Measurements from ENCODE around the gene GID8.

GID8 gene

GRCh38 chr20:62933966-62934365 lies 4.0 kb upstream of the GID8 start:
- no peak for TF ChIP-seq TAF1 (IDR thresholded peaks at IDR 0.05; ENCODE audit: borderline replicate concordance, insufficient read depth, low read length)
- no peak for TF ChIP-seq POLR2AphosphoS5 (IDR thresholded peaks at IDR 0.05; ENCODE audit: low read depth, low read length)
- no peak for TF ChIP-seq REST (IDR thresholded peaks at IDR 0.05; ENCODE audit: insufficient read depth in 1 of 2, low read depth in 2 of 2, low read length in 2 of 2)
- no peak for TF ChIP-seq SIN3A (IDR thresholded peaks at IDR 0.05; ENCODE audit: borderline replicate concordance, insufficient read depth, low read length)
- TF ChIP-seq FOXP2 (optimal IDR thresholded peaks at IDR 0.05; ENCODE audit: borderline replicate concordance, extremely low read depth, extremely low read length, insufficient read depth), result no peak

- no peak for TF ChIP-seq POLR2AphosphoS5 (IDR thresholded peaks at IDR 0.05; ENCODE audit: low read depth, low read length)
- no peak for TF ChIP-seq REST (IDR thresholded peaks at IDR 0.05; ENCODE audit: insufficient read depth in 1 of 2, low read depth in 2 of 2, low read length in 2 of 2)
- TF ChIP-seq TAF1 (IDR thresholded peaks at IDR 0.05; ENCODE audit: borderline replicate concordance, insufficient read depth, low read length), result no peak
- TF ChIP-seq FOXP2 (optimal IDR thresholded peaks at IDR 0.05; ENCODE audit: borderline replicate concordance, extremely low read depth, extremely low read length, insufficient read depth), result no peak
- TF ChIP-seq SIN3A (IDR thresholded peaks at IDR 0.05; ENCODE audit: borderline replicate concordance, insufficient read depth, low read length), result no peak
These were observed 2.6 kb upstream of the GID8 start for GRCh38 chr20:62935204-62935967.

GRCh38 chr20:62935968-62936585 lies 1.9 kb upstream of the GID8 start:
- TF ChIP-seq TAF1 (IDR thresholded peaks at IDR 0.05; ENCODE audit: borderline replicate concordance, insufficient read depth, low read length), result no peak
- no peak for TF ChIP-seq REST (IDR thresholded peaks at IDR 0.05; ENCODE audit: insufficient read depth in 1 of 2, low read depth in 2 of 2, low read length in 2 of 2)
- TF ChIP-seq POLR2AphosphoS5 (IDR thresholded peaks at IDR 0.05; ENCODE audit: low read depth, low read length), result no peak
- no peak for TF ChIP-seq SIN3A (IDR thresholded peaks at IDR 0.05; ENCODE audit: borderline replicate concordance, insufficient read depth, low read length)
- TF ChIP-seq FOXP2 (optimal IDR thresholded peaks at IDR 0.05; ENCODE audit: borderline replicate concordance, extremely low read depth, extremely low read length, insufficient read depth), result no peak

- TF ChIP-seq TAF1 (IDR thresholded peaks at IDR 0.05; ENCODE audit: borderline replicate concordance, insufficient read depth, low read length) (peak; percentile 95), REST (IDR thresholded peaks at IDR 0.05; ENCODE audit: insufficient read depth in 1 of 2, low read depth in 2 of 2, low read length in 2 of 2) (peak; percentile 12 to 71; a peak in 2 of 4 replicates), FOXP2 (optimal IDR thresholded peaks at IDR 0.05; ENCODE audit: borderline replicate concordance, extremely low read depth, extremely low read length, insufficient read depth) (peak; percentile 84), POLR2AphosphoS5 (IDR thresholded peaks at IDR 0.05; ENCODE audit: low read depth, low read length) (peak; percentile 86), SIN3A (IDR thresholded peaks at IDR 0.05; ENCODE audit: borderline replicate concordance, insufficient read depth, low read length) (peak; percentile 70)
These were observed 461 bp upstream of the GID8 start for GRCh38 chr20:62937268-62938104.
